Activated T-cell treated with anti-CD3 and anti-CD28 coated beads, Interleukin-2, amount 50 U/mL, for 24 hours (primary cell): Measurements from ENCODE around the gene WNT7A.

Experiments
- DNase-seq: peaks from one replicate; pipeline ENCODE4 v3.0.0-alpha.2; 2020
- H3K27ac Mint-ChIP-seq: 2 replicates; pipeline ENCODE4 v1.8.0; 2020; ENCODE audit warnings: mild to moderate bottlenecking, mixed read lengths
- H3K27me3 Mint-ChIP-seq: 2 replicates; pipeline ENCODE4 v1.8.0; 2020; ENCODE audit warnings: mixed read lengths
- H3K36me3 Mint-ChIP-seq: 2 replicates; pipeline ENCODE4 v1.8.0; 2020; ENCODE audit warnings: low read depth, mixed read lengths
- H3K4me1 Mint-ChIP-seq: 2 replicates; pipeline ENCODE4 v1.8.0; 2020; ENCODE audit warnings: low read depth, mixed read lengths
- H3K4me3 Mint-ChIP-seq: 2 replicates; pipeline ENCODE4 v1.8.0; 2020; ENCODE audit warnings: mild to moderate bottlenecking, moderate library complexity, mixed read lengths
- H3K9me3 Mint-ChIP-seq: 2 replicates; pipeline ENCODE4 v1.8.0; 2020; ENCODE audit warnings: mixed read lengths

Gene WNT7A

DNA sequence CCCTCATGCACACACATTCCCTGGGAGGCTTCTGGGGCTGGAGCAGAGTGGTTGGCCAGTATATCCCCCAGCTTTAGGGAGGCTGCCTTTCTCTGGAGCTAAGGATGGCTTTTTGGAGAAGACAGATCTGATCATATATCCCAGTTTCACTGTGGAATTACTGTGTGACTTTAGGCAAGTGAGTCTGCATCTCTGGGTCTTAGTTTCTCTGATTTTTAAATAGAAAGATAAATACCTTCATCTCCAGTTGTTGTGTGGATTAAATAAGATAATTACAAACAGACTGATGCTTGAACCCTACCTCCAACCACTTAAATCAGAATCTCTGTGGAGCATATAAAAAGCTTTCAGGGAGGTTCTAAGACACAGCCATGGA, 11.1 kb upstream of the WNT7A start:
- Mint-ChIP-seq H3K36me3 (no peaks in the 10 kb centered on the region), H3K9me3 (peaks cover 5% of the 10 kb centered on the region), H3K27me3 (no peaks in the 10 kb centered on the region), H3K4me3 (no peak overlapping the region), H3K27ac (peak overlapping the region; percentile 72), H3K4me1 (peaks cover 30% of the 10 kb centered on the region)
- DNase-seq, result no peak

DNA sequence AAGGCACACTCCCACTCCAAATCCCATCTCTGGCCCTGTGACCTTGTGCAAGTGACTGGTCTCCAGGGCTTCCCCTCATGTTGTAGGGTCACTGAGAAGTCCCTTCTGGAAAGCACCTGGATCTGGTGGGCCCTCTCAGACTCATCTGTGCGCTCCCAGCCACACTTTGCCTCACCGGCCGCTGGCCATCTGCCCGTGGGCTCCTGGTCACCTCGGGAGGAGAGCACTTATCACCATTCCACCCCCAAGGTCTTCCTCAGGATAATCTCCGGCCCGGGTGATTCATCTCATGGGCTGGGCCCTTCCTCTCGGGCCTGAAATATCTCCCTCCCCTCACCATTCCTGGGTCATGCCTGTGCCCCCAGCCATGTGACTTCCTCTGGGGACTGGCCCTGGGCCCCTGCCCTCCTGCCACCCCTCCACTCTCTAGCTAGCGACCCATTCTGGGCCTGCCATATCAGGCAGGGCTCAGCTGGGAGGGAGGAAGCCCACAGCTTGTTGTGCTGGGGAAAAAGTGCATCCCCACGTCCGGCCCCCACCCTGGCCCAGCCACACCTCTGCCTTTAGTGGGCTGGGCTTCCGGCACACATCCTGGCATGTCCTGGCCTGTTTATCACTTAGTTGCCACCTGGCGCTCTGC, 10.6 kb upstream of the WNT7A start:
- Mint-ChIP-seq H3K4me3 (no peak overlapping the region), H3K9me3 (peaks cover 5% of the 10 kb centered on the region), H3K27me3 (no peaks in the 10 kb centered on the region), H3K36me3 (no peaks in the 10 kb centered on the region), H3K4me1 (peaks cover 25% of the 10 kb centered on the region), H3K27ac (peak overlapping the region; percentile 72)
- DNase-seq, result peak; percentile 54

DNA sequence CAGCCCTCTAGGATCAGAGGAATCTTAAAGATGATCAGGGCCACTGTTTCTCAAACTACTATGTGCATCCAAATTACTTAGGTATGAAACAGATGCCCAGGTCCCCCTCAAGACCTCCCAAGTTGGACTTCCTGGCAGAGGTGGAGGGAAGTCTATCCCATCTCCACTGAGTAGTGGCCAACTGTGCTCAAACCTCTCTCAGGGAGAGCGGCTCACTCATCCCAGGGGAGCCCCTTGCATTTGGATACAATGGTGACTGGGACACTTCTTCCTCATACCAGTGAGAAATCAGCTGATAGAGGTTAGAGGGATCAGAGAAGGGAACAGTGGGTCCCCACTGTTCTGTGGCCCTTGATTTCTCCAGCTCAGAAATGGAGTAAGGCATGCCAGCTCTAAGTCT, 8.7 kb upstream of the WNT7A start:
- no peak for DNase-seq
- H3K4me1 Mint-ChIP-seq, result peaks cover 19% of the 10 kb centered on the region
- H3K27me3 Mint-ChIP-seq, result peaks cover 8% of the 10 kb centered on the region
- H3K4me3 Mint-ChIP-seq, result no peak overlapping the region
- no peak overlapping the region for H3K27ac Mint-ChIP-seq
- no peaks in the 10 kb centered on the region for H3K36me3 Mint-ChIP-seq
- H3K9me3 Mint-ChIP-seq, result no peaks in the 10 kb centered on the region

DNA sequence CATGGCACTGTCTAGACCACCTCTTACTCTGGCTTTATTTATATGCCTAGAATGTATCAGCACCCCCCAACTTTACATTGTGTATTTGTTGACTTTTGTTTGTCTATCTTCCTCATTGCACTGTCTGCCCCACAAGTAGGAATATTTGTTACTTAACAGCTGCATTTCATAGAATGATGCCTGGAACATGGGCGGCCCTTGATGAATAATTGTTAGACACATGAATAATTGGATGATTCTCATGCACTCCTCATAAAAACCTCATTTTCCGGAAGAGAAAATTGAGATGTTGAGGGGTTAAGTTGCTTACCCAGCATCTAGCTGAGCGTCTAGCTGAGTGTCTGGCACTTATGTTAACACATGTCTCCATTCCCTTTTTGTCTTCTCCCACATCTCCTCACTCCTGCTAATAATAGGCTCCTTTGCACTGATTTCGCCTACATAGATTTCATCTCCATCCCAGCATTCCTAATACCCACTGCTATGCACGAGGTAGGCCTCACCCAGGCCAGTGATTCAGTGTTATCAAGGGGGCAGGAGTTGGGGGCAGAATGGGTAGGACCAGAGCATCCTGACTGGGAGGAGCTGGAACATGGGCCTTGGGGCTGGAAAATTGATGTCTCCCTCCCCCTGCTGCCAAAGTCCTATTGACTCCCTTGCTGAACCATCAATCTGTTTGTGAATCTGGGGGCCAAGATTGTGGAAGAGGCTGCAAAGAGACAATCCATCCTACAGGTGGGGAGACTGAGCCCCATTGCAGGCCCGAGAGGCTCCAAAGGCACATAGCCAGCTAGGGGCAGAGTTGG, 7.8 kb upstream of the WNT7A start:
- Mint-ChIP-seq H3K4me3 (no peak overlapping the region), H3K27me3 (peaks cover 14% of the 10 kb centered on the region), H3K36me3 (no peaks in the 10 kb centered on the region), H3K4me1 (peaks cover 19% of the 10 kb centered on the region), H3K9me3 (no peaks in the 10 kb centered on the region), H3K27ac (no peak overlapping the region)
- no peak for DNase-seq

DNA sequence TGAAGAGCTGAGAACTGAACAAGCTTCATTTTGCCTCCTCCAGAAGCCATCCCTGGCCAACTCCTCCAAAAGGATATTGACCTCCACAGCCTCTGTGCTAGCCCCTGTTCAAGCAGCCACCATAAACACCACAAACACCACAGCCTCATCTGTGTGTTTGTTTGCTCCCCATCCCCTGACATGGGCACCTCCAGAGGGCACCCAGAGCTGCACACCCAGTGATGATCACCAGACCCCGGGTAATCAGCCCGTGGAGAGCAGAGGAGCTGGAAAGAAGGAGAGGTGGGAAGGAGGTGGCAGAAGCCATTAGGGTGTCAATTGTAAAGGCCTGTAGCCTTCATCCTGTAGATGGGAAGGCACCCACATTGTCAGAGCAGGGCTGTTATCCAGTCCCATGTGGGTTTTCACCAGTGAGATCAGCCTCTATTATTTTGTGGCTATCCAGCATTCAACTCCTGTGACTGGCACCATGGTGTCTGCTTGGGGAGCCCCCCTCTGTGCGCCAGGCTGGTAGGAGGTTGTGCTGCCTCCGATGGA, 6.8 kb upstream of the WNT7A start:
- Mint-ChIP-seq H3K27ac (no peak overlapping the region), H3K4me1 (peaks cover 15% of the 10 kb centered on the region), H3K36me3 (no peaks in the 10 kb centered on the region), H3K4me3 (no peak overlapping the region), H3K27me3 (peaks cover 25% of the 10 kb centered on the region), H3K9me3 (no peaks in the 10 kb centered on the region)
- DNase-seq, result no peak

DNA sequence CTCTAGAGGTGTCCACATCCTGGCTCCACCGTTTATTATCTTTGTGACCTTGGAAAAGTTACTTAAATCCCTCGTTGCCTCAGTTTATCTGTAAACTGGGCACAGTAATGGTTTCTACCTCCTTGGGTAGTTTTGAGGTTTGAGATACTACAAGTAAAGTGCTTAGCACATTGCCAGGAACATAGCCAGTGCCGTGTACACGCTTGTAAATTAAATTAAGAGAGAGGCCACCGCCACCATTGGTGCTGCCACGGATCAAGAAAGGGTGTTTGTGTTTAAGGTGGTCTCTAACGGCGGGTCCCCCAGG, 5.8 kb upstream of the WNT7A start:
- Mint-ChIP-seq H3K4me3 (no peak overlapping the region), H3K9me3 (no peaks in the 10 kb centered on the region), H3K27ac (no peak overlapping the region), H3K27me3 (peaks cover 33% of the 10 kb centered on the region), H3K4me1 (peaks cover 4% of the 10 kb centered on the region), H3K36me3 (no peaks in the 10 kb centered on the region)
- DNase-seq, result no peak

DNA sequence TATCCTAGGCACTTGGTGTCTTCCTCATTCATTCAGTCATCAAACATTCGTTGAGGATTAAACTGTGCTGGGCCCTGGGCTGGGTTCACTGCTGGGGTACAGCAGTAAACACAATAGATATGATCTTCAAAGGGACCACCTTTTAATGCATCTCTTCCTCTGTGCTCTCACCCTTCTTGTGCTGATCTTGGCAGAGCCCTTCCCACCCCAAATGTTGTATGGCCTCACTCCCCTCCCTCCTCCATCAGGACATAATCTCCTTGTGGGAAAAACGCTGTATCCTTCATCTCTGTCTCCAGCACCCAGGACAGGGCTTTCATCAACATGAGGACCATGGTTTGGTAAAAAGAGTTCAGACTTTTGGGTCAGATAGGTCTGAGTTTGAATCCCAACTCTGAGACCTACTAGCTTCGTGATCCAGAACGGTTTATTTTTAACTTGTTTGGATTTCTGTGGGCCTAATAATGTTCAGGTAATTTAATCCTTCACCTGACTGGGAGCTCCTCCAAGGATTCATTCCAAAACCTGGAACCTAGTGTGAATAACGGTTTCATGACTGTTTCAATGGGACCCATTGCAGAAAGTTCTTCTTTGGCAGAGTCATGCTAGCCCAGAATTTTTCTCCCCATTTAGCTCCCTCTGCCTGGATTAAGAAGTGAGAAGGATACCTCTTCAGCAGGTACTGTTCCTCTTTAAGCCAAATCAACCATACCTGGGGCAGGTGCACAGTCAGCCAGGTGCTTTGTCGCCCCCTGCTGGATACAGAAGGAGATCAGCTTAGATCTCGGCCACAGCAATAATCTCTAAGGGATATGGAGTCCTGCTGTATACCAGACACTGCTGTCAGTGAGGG, 5.2 kb upstream of the WNT7A start:
- peak; percentile 62 for DNase-seq
- Mint-ChIP-seq H3K4me1 (no peaks in the 10 kb centered on the region), H3K27me3 (peaks cover 33% of the 10 kb centered on the region), H3K9me3 (no peaks in the 10 kb centered on the region), H3K4me3 (no peak overlapping the region), H3K27ac (no peak overlapping the region), H3K36me3 (no peaks in the 10 kb centered on the region)

DNA sequence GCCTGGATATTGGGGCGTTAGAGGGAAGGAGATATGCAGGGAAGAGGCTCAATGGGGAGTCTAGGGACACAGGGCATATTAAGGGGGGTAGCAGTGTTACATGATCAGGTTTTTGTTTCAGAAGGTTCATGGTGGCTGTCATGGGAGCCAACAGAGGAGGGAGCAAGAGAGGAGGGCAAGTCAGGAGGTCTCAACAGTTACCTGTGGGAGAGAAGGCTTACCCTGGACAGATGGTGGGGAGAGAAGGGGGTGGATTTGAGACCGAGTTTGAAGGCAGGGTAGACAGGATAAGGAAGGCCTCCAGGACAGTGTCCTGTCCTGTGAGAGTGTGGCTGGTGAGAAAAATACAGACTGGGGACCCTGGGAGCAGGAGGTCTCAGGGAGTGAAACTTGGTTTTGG, 3.8 kb upstream of the WNT7A start:
- DNase-seq, result no peak
- Mint-ChIP-seq H3K27me3 (peaks cover 39% of the 10 kb centered on the region), H3K27ac (no peak overlapping the region), H3K4me3 (no peak overlapping the region), H3K4me1 (peaks cover 7% of the 10 kb centered on the region), H3K9me3 (no peaks in the 10 kb centered on the region), H3K36me3 (no peaks in the 10 kb centered on the region)

DNA sequence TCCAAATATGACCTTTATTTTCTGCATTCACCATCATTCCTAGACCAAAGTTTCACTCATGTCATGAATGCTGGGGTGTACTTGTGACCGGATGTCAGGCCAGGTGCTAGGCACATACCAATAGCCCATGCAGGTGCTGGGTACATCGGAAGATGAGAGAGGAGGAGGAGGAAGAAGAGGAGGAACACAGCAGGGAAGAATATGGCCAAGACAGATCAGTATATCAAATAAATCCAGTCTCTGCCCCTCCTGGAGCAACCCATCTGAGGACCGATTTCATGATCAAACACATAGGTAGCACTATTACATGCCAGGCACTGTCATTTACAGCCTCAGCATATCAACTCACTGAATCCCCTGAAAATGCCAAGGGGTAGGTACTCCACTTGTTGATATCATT, 3.0 kb upstream of the WNT7A start:
- no peak overlapping the region for H3K4me3 Mint-ChIP-seq
- no peak for DNase-seq
- H3K27ac Mint-ChIP-seq, result no peak overlapping the region
- H3K9me3 Mint-ChIP-seq, result no peaks in the 10 kb centered on the region
- peaks cover 9% of the 10 kb centered on the region for H3K4me1 Mint-ChIP-seq
- H3K36me3 Mint-ChIP-seq, result no peaks in the 10 kb centered on the region
- peaks cover 44% of the 10 kb centered on the region for H3K27me3 Mint-ChIP-seq

DNA sequence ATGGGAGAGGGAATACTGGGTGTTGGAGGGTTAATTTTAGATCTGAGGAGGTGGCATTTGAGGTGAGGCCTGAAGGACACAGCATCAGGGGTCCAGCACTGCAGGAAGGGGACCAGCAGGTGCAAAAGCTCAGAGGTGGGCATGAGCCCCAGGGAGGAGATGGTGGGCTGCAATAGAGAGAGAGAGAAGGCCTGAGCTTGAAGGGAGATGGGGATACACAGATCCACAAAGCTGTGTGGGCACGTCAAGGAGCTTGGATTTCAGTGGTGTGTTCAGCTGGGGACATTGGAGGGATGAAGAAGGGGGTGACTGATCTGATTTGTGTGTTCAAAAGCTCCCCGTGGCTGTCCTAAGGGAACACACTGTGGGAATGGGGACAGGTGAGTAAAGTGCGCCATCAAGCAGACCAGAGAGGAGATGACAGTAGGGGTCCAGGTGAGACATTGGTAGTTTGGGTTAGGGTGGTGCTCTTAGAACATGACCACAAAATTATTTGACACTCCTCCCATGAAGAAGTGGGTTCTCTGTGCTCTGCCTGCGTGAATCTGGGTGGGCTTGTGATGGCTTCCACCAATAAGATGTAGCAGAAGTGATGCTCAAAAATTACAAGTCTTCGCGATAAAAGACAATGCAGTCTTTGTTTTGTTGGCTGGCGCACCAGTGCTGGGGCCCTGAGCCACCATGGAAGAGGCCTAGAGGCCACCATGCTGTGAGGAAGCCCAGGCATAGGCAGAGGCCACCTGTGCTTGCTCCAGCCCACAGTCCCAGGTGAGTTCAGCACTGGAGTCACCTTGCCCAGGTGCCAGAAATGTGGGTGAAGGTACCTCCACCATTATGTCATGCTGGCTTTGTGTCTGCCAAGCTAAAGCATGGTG, 1.9 kb upstream of the WNT7A start:
- H3K27ac Mint-ChIP-seq, result no peak overlapping the region
- no peaks in the 10 kb centered on the region for H3K36me3 Mint-ChIP-seq
- no peak overlapping the region for H3K4me3 Mint-ChIP-seq
- DNase-seq, result no peak
- H3K27me3 Mint-ChIP-seq, result peaks cover 53% of the 10 kb centered on the region
- no peaks in the 10 kb centered on the region for H3K9me3 Mint-ChIP-seq
- H3K4me1 Mint-ChIP-seq, result peaks cover 12% of the 10 kb centered on the region

DNA sequence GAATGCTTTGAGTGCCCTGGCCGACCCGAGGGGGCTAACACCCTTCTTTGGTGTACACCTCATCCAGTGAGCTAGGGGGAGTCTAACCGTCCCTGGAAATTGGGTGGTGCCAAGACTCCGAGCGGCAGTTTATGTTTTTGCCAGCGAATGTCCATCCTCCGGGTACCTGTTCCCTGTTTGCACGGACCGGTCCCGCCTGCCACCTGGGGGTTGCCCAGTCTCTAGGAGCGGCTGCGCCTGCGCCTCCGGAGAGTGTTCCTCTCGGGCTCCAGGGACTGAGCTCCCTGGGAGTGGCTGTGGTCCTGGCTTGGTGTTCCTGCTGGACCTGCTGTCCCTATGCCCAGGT, 913 bp upstream of the WNT7A start:
- peaks cover 12% of the 10 kb centered on the region for H3K4me1 Mint-ChIP-seq
- peaks cover 57% of the 10 kb centered on the region for H3K27me3 Mint-ChIP-seq
- H3K36me3 Mint-ChIP-seq, result no peaks in the 10 kb centered on the region
- no peak overlapping the region for H3K4me3 Mint-ChIP-seq
- no peaks in the 10 kb centered on the region for H3K9me3 Mint-ChIP-seq
- DNase-seq, result no peak
- H3K27ac Mint-ChIP-seq, result no peak overlapping the region

DNA sequence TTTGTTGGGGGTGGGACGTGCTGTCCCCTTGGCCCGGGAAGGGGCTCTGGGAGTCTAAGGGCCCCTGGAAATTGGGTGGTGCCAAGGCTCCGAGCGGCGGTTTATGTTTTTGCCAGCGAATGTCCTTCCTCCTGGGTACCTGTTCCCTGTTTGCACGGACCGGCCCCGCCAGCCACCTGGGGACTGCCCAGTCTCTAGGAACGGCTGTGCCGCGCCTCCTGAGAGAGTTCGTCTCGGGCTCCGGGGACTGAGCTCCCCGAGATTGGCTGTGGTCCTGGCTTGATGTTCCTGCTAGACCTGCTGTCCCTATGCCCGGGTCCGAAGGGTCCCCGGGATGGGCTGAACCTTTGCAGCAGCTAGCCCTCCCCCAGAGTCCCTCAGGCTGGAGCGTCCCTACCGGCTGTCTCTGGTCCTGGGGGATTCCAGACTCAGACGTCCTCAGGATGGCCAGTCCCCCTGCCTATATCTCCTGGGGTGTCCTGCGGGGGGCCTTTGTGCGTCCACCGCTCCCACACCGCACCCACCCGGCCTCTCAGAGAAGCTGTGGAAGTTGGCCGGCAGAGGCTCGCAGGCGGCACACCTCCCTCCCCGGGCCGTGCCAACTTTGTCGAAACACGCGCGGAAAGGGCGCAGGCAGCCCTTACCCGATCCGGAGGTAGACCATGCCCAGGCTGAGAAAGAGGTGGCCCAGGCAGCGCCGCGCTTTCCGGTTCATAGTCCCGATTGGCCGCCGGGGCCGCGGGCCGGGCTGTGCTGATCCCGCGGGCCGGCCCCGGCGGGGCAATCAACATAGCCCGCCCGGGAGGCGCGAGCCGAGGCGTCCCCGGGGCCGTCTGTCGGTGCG, 547 bp downstream of the WNT7A start:
- Mint-ChIP-seq H3K4me1 (peaks cover 12% of the 10 kb centered on the region), H3K27ac (no peak overlapping the region), H3K36me3 (no peaks in the 10 kb centered on the region), H3K9me3 (no peaks in the 10 kb centered on the region), H3K27me3 (peaks cover 57% of the 10 kb centered on the region), H3K4me3 (peak overlapping the region; percentile 69)
- DNase-seq, result peak; percentile 64

DNA sequence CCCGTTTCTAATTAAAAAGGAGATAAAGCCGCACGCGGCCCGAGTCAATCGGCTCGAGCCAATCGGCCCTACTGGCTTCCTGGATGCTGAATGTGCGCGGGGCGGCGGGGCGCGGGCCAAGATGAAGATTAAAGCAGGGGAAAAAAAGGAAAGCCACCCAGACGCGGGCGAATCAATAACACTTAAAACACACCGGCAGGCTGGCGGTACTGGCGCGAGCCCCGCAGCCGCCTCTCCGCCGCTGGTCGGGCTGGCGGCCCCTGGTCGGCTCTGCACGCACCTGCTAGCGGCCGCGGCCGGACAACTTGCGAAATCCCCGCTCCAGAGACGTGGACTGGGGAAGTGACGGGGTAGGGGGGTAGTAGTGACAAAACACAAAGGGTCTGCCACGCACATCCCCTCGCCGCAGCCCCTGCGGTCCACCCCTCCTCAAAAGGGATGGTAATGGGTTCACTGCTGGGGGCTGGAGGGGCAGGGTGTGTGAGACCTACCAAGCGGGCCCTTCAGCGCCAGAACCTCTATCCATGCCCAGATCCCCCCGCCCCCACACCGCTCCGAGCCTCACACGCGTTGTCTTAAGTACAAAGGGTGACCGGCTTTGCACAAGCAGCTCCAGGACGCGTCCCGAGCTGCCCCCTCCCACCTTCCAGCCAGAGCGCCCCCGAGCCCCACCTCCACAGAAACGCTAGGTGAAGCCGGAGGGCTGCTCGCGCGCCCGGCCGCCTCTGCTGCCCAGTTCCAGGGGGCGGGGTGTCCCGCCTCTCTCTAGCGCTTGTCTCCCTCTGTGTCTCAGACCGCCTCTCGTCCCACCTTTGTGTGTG, 1.4 kb downstream of the WNT7A start:
- Mint-ChIP-seq H3K4me1 (peaks cover 12% of the 10 kb centered on the region), H3K27ac (no peak overlapping the region), H3K27me3 (peaks cover 49% of the 10 kb centered on the region), H3K36me3 (no peaks in the 10 kb centered on the region), H3K9me3 (no peaks in the 10 kb centered on the region), H3K4me3 (peak overlapping the region; percentile 69)
- DNase-seq, result no peak
